GM23338 (cell line): ENCODE measurements around the gene MAGI1. TPM values are rescaled to one million over a fixed set of nuclear protein-coding genes. Genes with fewer than 3 reads are reported as not detected.

ENCODE experiments used
- ATAC-seq: fragments of 200-7000 bp; cut with Tn5 transposase; 3 replicates; pipeline ENCODE4 v1.9.1; 2020
- DNase-seq: peaks from one replicate; pipeline ENCODE4 v3.0.0-alpha.2; 2015; ENCODE audit warnings: low spot score
- H2AFZ ChIP-seq: fragments of 200-600 bp; sonication (generic); 2 replicates; pipeline ENCODE4 v1.8.0; 2016; ENCODE audit warnings: antibody characterized with exemption, mild to moderate bottlenecking, moderate library complexity
- H3F3A ChIP-seq: fragments of 200-600 bp; sonication (generic); replicated peaks from 2 replicates; pipeline ENCODE4 v1.8.0; 2017; ENCODE audit warnings: antibody characterized with exemption, mixed run types, low read depth
- H3K27ac ChIP-seq: fragments of 200-600 bp; sonication (generic); 2 replicates; pipeline ENCODE4 v1.6.1; 2016; ENCODE audit warnings: low read depth
- H3K27me3 ChIP-seq: fragments of 200-600 bp; sonication (generic); 2 replicates; pipeline ENCODE4 v1.8.0; 2016; ENCODE audit warnings: mild to moderate bottlenecking, mixed run types, moderate library complexity; ENCODE audit not compliant: insufficient read depth
- H3K36me3 ChIP-seq: fragments of 200-600 bp; sonication (generic); 2 replicates; pipeline ENCODE4 v1.8.0; 2016; ENCODE audit warnings: mild to moderate bottlenecking; ENCODE audit not compliant: insufficient read depth
- H3K4me1 ChIP-seq: fragments of 200-600 bp; sonication (generic); 2 replicates; pipeline ENCODE4 v1.8.0; 2016; ENCODE audit warnings: mild to moderate bottlenecking, moderate library complexity; ENCODE audit not compliant: insufficient read depth
- H3K4me2 ChIP-seq: fragments of 200-600 bp; sonication (generic); 2 replicates; pipeline ENCODE4 v1.7.1; 2017; ENCODE audit warnings: mixed run types
- H3K4me3 ChIP-seq: fragments of 200-600 bp; sonication (generic); 2 replicates; pipeline ENCODE4 v1.6.1; 2016; ENCODE audit warnings: mixed run types
- H3K79me2 ChIP-seq: fragments of 200-600 bp; sonication (generic); replicated peaks from 2 replicates; pipeline ENCODE4 v1.8.0; 2017; ENCODE audit warnings: mild to moderate bottlenecking; ENCODE audit not compliant: insufficient read depth
- H3K9me2 ChIP-seq: fragments of 200-600 bp; sonication (generic); 2 replicates; pipeline ENCODE4 v1.8.0; 2017; ENCODE audit not compliant: insufficient read depth
- H4K20me1 ChIP-seq: fragments of 200-600 bp; sonication (generic); replicated peaks from 2 replicates; pipeline ENCODE4 v1.8.0; 2017; ENCODE audit warnings: mild to moderate bottlenecking; ENCODE audit not compliant: insufficient read depth
- H3K27ac Mint-ChIP-seq: 2 replicates; pipeline ENCODE4 v1.8.0; 2020; ENCODE audit warnings: inconsistent platforms, mild to moderate bottlenecking, moderate library complexity, mixed read lengths
- H3K27me3 Mint-ChIP-seq: 3 replicates; pipeline ENCODE4 v1.8.0; 2022; ENCODE audit warnings: low read depth, mild to moderate bottlenecking, moderate library complexity, mixed read lengths, inconsistent platforms; ENCODE audit not compliant: insufficient read depth, poor library complexity
- H3K36me3 Mint-ChIP-seq: 3 replicates; pipeline ENCODE4 v1.8.0; 2021; ENCODE audit warnings: low read depth, mild to moderate bottlenecking, inconsistent platforms, moderate library complexity, mixed read lengths
- H3K4me1 Mint-ChIP-seq: 3 replicates; pipeline ENCODE4 v1.8.0; 2020; ENCODE audit warnings: mild to moderate bottlenecking, inconsistent platforms, mixed read lengths
- H3K4me3 Mint-ChIP-seq: 3 replicates; pipeline ENCODE4 v1.8.0; 2021; ENCODE audit warnings: moderate library complexity, mild to moderate bottlenecking, inconsistent platforms, mixed read lengths
- H3K9me3 Mint-ChIP-seq: 3 replicates; pipeline ENCODE4 v1.8.0; 2020; ENCODE audit warnings: moderate library complexity, mild to moderate bottlenecking, inconsistent platforms, mixed read lengths
- CREB1 ChIP-seq: fragments of 250-450 bp; sonication (Bioruptor Pico); IDR thresholded peaks from 2 replicates; pipeline ENCODE4 v1.5.0; 2020; ENCODE audit warnings: low read depth, mild to moderate bottlenecking, moderate library complexity
- CTCF ChIP-seq, 2 experiments: fragments of 200-600 bp in 1 of 2; sonication (generic) in 1 of 2; conservative IDR thresholded peaks; 2 replicates each; pipeline versions ENCODE4 v1.5.1 to v1.6.1; 2016 to 2017; ENCODE audit warnings: antibody characterized with exemption in 2 of 2, low read depth in 2 of 2, mild to moderate bottlenecking in 2 of 2, moderate library complexity in 1 of 2
- ETS1 ChIP-seq: IDR thresholded peaks from 2 replicates; pipeline ENCODE4 v1.6.1; 2016; ENCODE audit warnings: antibody characterized with exemption
- EZH2phosphoT487 ChIP-seq: fragments of 200-600 bp; sonication (generic); IDR thresholded peaks from one replicate; pipeline ENCODE4 v1.8.1; 2018; ENCODE audit warnings: antibody characterized with exemption; ENCODE audit not compliant: unreplicated experiment
- REST ChIP-seq: IDR thresholded peaks from one replicate; pipeline ENCODE4 v1.6.1; 2018; ENCODE audit warnings: antibody characterized with exemption; ENCODE audit not compliant: unreplicated experiment
- ZNF114 ChIP-seq: fragments of 250-450 bp; sonication (Bioruptor Pico); IDR thresholded peaks from 2 replicates; pipeline ENCODE4 v1.5.0; 2020; ENCODE audit warnings: mild to moderate bottlenecking, moderate library complexity
- polyA plus RNA-seq: library from polyadenylated mRNA; unstranded; fragments of >200 nt; fragmentation: Nextera tagmentation; extraction: Ambion mirVana; gene quantifications from 2 replicates; pipeline ENCODE4 v1.2.1, GENCODE V29; 2016
- total RNA-seq: library from RNA; depleted of rRNA; stranded (reverse); fragments of >200 nt; shearing (Covaris generic); gene quantifications from 2 replicates; pipeline ENCODE4 v1.2.3, GENCODE V29; 2014

The MAGI1 gene
- total and polyA plus RNA-seq, 2 experiments from 2014 or later, result 27.4 to 71.2 TPM

- no peak overlapping the region for H3K27ac ChIP-seq
- peak overlapping the region; percentile 84 for H3K4me3 Mint-ChIP-seq
- peaks cover 76% of the 10 kb centered on the region for H3K79me2 ChIP-seq
These were observed 444.7 kb downstream of the MAGI1 start for GRCh38 chr3:65593780-65594752.

GRCh38 chr3:65591313-65591712 is 447.4 kb downstream of the MAGI1 start:
- H3K4me3 Mint-ChIP-seq, result no peak overlapping the region
- no peak overlapping the region for H3K27ac ChIP-seq
- DNase-seq (no peak), ATAC-seq (no peak)
- peaks cover 74% of the 10 kb centered on the region for H3K4me1 ChIP-seq
- H3K36me3 ChIP-seq, result no peaks in the 10 kb centered on the region
- no peaks in the 10 kb centered on the region for H3K9me3 Mint-ChIP-seq
- peaks cover 81% of the 10 kb centered on the region for H3K4me1 Mint-ChIP-seq
- no peak overlapping the region for H3K4me3 ChIP-seq
- H3K27ac Mint-ChIP-seq, result no peak overlapping the region; the same call in 1 of the 2 replicates
- no peaks in the 10 kb centered on the region for H3F3A ChIP-seq
- no peaks in the 10 kb centered on the region for H3K36me3 Mint-ChIP-seq
- H3K9me2 ChIP-seq, result no peaks in the 10 kb centered on the region
- no peaks in the 10 kb centered on the region for H3K27me3 Mint-ChIP-seq
- H4K20me1 ChIP-seq, result no peaks in the 10 kb centered on the region
- H2AFZ ChIP-seq, result no peak overlapping the region
- peaks cover 98% of the 10 kb centered on the region for H3K79me2 ChIP-seq
- no peaks in the 10 kb centered on the region for H3K27me3 ChIP-seq
- H3K4me2 ChIP-seq, result no peak overlapping the region
- TF ChIP-seq ZNF114 (CRISPR knock-in tag) (no peak), CREB1 (CRISPR knock-in tag) (no peak), EZH2phosphoT487 (no peak), CTCF (conservative IDR thresholded peaks at IDR 0.05; ENCODE audit: low read depth in 2 of 2) (no peak), REST (no peak)

More at GRCh38 chr3:65593780-65594752, 444.7 kb downstream of the MAGI1 start:
- no peaks in the 10 kb centered on the region for H3K36me3 ChIP-seq
- H3K27ac Mint-ChIP-seq, result no peak overlapping the region
- no peaks in the 10 kb centered on the region for H3K27me3 ChIP-seq
- ATAC-seq (no peak), DNase-seq (no peak)
- H3K4me3 ChIP-seq, result peak overlapping the region; percentile 72; the same call in 1 of the 2 replicates
- H3K4me2 ChIP-seq, result peak overlapping the region; percentile 91
- TF ChIP-seq CTCF (conservative IDR thresholded peaks at IDR 0.05; ENCODE audit: low read depth in 2 of 2) (0 out of 4 replicates have a peak, but pooled peaks of 1 of the 2 experiments have one; percentile 4), ETS1 (no peak)
- H2AFZ ChIP-seq, result no peak overlapping the region
- H3K27me3 Mint-ChIP-seq, result peaks cover 1% of the 10 kb centered on the region
- peaks cover 71% of the 10 kb centered on the region for H3K4me1 Mint-ChIP-seq
- H3K9me2 ChIP-seq, result no peaks in the 10 kb centered on the region
- H3K9me3 Mint-ChIP-seq, result no peaks in the 10 kb centered on the region
- no peaks in the 10 kb centered on the region for H3K36me3 Mint-ChIP-seq
- H3F3A ChIP-seq, result 0 out of 2 replicates have a peak, but pooled peaks cover 2% of the 10 kb centered on the region
- H4K20me1 ChIP-seq, result no peaks in the 10 kb centered on the region
- peaks cover 59% of the 10 kb centered on the region for H3K4me1 ChIP-seq
